IMR-90 (cell line): Measurements from ENCODE around the gene SORL1. TPM values are rescaled to one million over a fixed set of nuclear protein-coding genes. Genes with fewer than 3 reads are reported as not detected.

Source experiments
- ATAC-seq: fragments of 200-7000 bp; cut with Tn5 transposase; 2 replicates; pipeline ENCODE4 v1.9.1; 2020; ENCODE audit warnings: low read depth, mild to moderate bottlenecking, moderate library complexity
- BruUV-seq: library from RNA; stranded (reverse); fragments of 400-500 nt; replicated peaks from 2 replicates; lab custom pipeline; 2021; lab: Mats Ljungman, UMichigan
- CTCF ChIA-PET: fragments of 300-600 bp; formaldehyde crosslinking; extraction: SDS; loops from one replicate; lab custom pipeline; 2021; ENCODE audit warnings: antibody characterized with exemption; lab: Yijun Ruan, JAX
- POLR2A ChIA-PET: fragments of 300-600 bp; sonication (Branson Sonifier 250); formaldehyde crosslinking; loops from one replicate; lab custom pipeline; 2022; ENCODE audit warnings: antibody characterized with exemption; ENCODE audit not compliant: unreplicated experiment; lab: Charles Lee
- DNase-seq: peaks from one replicate; pipeline ENCODE4 v3.0.0; 2013
- H2AFZ ChIP-seq: replicated peaks from 2 replicates; pipeline ENCODE3; 2013; ENCODE audit warnings: low read length, mild to moderate bottlenecking; ENCODE audit not compliant: poor library complexity
- H2AK5ac ChIP-seq: 2 replicates; pipeline ENCODE4 v1.6.1; 2013; ENCODE audit warnings: low read depth, low read length, inconsistent platforms
- H2AK9ac ChIP-seq: replicated peaks from 2 replicates; pipeline ENCODE3; 2013; ENCODE audit warnings: mild to moderate bottlenecking, low read depth, low read length, moderate library complexity; ENCODE audit not compliant: poor library complexity
- H2BK120ac ChIP-seq: 2 replicates; pipeline ENCODE4 v1.6.1; 2013; ENCODE audit warnings: low read depth, low read length, inconsistent platforms
- H2BK15ac ChIP-seq: 3 replicates; pipeline ENCODE4 v1.6.1; 2013; ENCODE audit warnings: low read depth, low read length, inconsistent platforms
- H2BK20ac ChIP-seq: 2 replicates; pipeline ENCODE4 v1.6.1; 2013; ENCODE audit warnings: low read depth, mild to moderate bottlenecking, inconsistent platforms, low read length, moderate library complexity
- H2BK5ac ChIP-seq: 2 replicates; pipeline ENCODE4 v1.6.1; 2013; ENCODE audit warnings: mild to moderate bottlenecking, low read depth, low read length, inconsistent platforms; ENCODE audit not compliant: poor library complexity, severe bottlenecking
- H3K14ac ChIP-seq: replicated peaks from 2 replicates; pipeline ENCODE4 v1.6.1; 2013; ENCODE audit warnings: low read depth, low read length, inconsistent platforms
- H3K18ac ChIP-seq: 2 replicates; pipeline ENCODE4 v1.6.1; 2013; ENCODE audit warnings: low read depth, low read length, control low read depth
- H3K23ac ChIP-seq: 2 replicates; pipeline ENCODE4 v1.6.1; 2013; ENCODE audit warnings: low read depth, low read length, inconsistent platforms
- H3K27ac ChIP-seq: 2 replicates; pipeline ENCODE4 v1.5.1; 2013; ENCODE audit warnings: mild to moderate bottlenecking, control low read depth, low read length; ENCODE audit not compliant: insufficient read depth
- H3K27me3 ChIP-seq: 2 replicates; pipeline ENCODE4 v1.6.1; 2013; ENCODE audit warnings: low read length; ENCODE audit not compliant: control insufficient read depth, insufficient read depth
- H3K36me3 ChIP-seq: 2 replicates; pipeline ENCODE4 v1.6.1; 2013; ENCODE audit warnings: low read length, mixed read lengths; ENCODE audit not compliant: control insufficient read depth, insufficient read depth
- H3K4ac ChIP-seq: 2 replicates; pipeline ENCODE4 v1.6.1; 2013; ENCODE audit warnings: low read depth, low read length, inconsistent platforms
- H3K4me1 ChIP-seq: 2 replicates; pipeline ENCODE4 v1.6.1; 2013; ENCODE audit warnings: low read length, mixed read lengths; ENCODE audit not compliant: control insufficient read depth, insufficient read depth
- H3K4me2 ChIP-seq: 2 replicates; pipeline ENCODE4 v1.6.1; 2013; ENCODE audit warnings: low read depth, mild to moderate bottlenecking, control low read depth, low read length, moderate library complexity
- H3K4me3 ChIP-seq: 2 replicates; pipeline ENCODE4 v1.5.1; 2013; ENCODE audit warnings: low read depth, mild to moderate bottlenecking, control low read depth, low read length, moderate library complexity; ENCODE audit not compliant: insufficient read depth
- H3K56ac ChIP-seq: 2 replicates; pipeline ENCODE4 v1.6.1; 2013; ENCODE audit warnings: low read length, inconsistent platforms; ENCODE audit not compliant: insufficient read depth; ENCODE audit errors: extremely low read depth
- H3K79me1 ChIP-seq, 2 experiments: 2 replicates each; pipeline ENCODE4 v1.6.1; 2013; ENCODE audit warnings: low read length in 2 of 2, inconsistent platforms in 1 of 2, low read depth in 1 of 2
- H3K9ac ChIP-seq: 2 replicates; pipeline ENCODE4 v1.6.1; 2013; ENCODE audit warnings: low read depth, low read length, control low read depth
- H3K9me1 ChIP-seq: 2 replicates; pipeline ENCODE4 v1.6.1; 2013; ENCODE audit warnings: low read length, inconsistent platforms; ENCODE audit not compliant: insufficient read depth
- H3K9me3 ChIP-seq: 2 replicates; pipeline ENCODE4 v1.6.1; 2013; ENCODE audit warnings: low read length; ENCODE audit not compliant: control insufficient read depth, insufficient read depth
- H4K20me1 ChIP-seq: 2 replicates; pipeline ENCODE4 v1.6.1; 2013; ENCODE audit warnings: low read length, inconsistent platforms; ENCODE audit not compliant: insufficient read depth
- H4K5ac ChIP-seq: 2 replicates; pipeline ENCODE4 v1.6.1; 2013; ENCODE audit warnings: mild to moderate bottlenecking, low read depth, low read length, control low read depth
- H4K8ac ChIP-seq, 2 experiments: 2 replicates each; pipeline ENCODE4 v1.6.1; 2013; ENCODE audit warnings: low read depth in 2 of 2, low read length in 2 of 2, control low read depth in 1 of 2, inconsistent platforms in 1 of 2
- H4K91ac ChIP-seq: 2 replicates; pipeline ENCODE4 v1.6.1; 2013; ENCODE audit warnings: low read depth, low read length, inconsistent platforms; ENCODE audit not compliant: insufficient read depth
- BHLHE40 ChIP-seq: fragments of 150-350 bp; IDR thresholded peaks from 2 replicates; pipeline ENCODE4 v1.6.1; 2016; ENCODE audit warnings: mild to moderate bottlenecking, low read depth, low read length
- CEBPB ChIP-seq: IDR thresholded peaks from 2 replicates; pipeline ENCODE4 v1.6.1; 2012; ENCODE audit warnings: low read depth, low read length, improper control_type of control experiment
- CHD1 ChIP-seq: IDR thresholded peaks from 2 replicates; pipeline ENCODE4 v1.6.1; 2012; ENCODE audit warnings: low read depth, low read length, improper control_type of control experiment
- MAFK ChIP-seq: IDR thresholded peaks from 2 replicates; pipeline ENCODE4 v1.6.1; 2012; ENCODE audit warnings: low read depth, low read length, improper control_type of control experiment
- MAZ ChIP-seq: IDR thresholded peaks from 2 replicates; pipeline ENCODE4 v1.6.1; 2012; ENCODE audit warnings: low read depth, mild to moderate bottlenecking, low read length, improper control_type of control experiment, moderate library complexity, borderline replicate concordance
- MXI1 ChIP-seq: IDR thresholded peaks from 2 replicates; pipeline ENCODE4 v1.6.1; 2012; ENCODE audit warnings: low read depth, mild to moderate bottlenecking, low read length, moderate library complexity, borderline replicate concordance
- NFE2L2 ChIP-seq: fragments of 150-350 bp; IDR thresholded peaks from 2 replicates; pipeline ENCODE4 v1.6.1; 2016; ENCODE audit warnings: low read depth, mild to moderate bottlenecking, low read length
- POLR2A ChIP-seq: IDR thresholded peaks from 2 replicates; pipeline ENCODE4 v1.6.1; 2012; ENCODE audit warnings: mild to moderate bottlenecking, low read depth, low read length
- RAD21 ChIP-seq: IDR thresholded peaks from 2 replicates; pipeline ENCODE4 v1.6.1; 2012; ENCODE audit warnings: low read length, improper control_type of control experiment
- RCOR1 ChIP-seq: IDR thresholded peaks from 2 replicates; pipeline ENCODE4 v1.6.1; 2012; ENCODE audit warnings: mild to moderate bottlenecking, low read length, improper control_type of control experiment; ENCODE audit not compliant: insufficient replicate concordance
- RFX5 ChIP-seq: IDR thresholded peaks from 2 replicates; pipeline ENCODE4 v1.8.0; 2012; ENCODE audit warnings: low read depth, mild to moderate bottlenecking, low read length, moderate library complexity
- SMC3 ChIP-seq: fragments of 150-350 bp; IDR thresholded peaks from 2 replicates; pipeline ENCODE4 v1.6.1; 2016; ENCODE audit warnings: low read depth, mild to moderate bottlenecking, antibody characterized with exemption, low read length, moderate library complexity
- whole genome bisulfite sequencing, 2 experiments: methylation state at CpG; one replicate each; pipeline versions ENCODE4 v1.1.5 to v1.1.7; 2013; ENCODE audit warnings: missing lambda C conversion rate in 2 of 2; ENCODE audit not compliant: insufficient read length in 1 of 2; ENCODE audit errors: extremely low coverage in 2 of 2; 5-methylcytosine and 5-hydroxymethylcytosine counted together
- dilution Hi-C: fragments of 300-500 bp; cut with HindIII; formaldehyde crosslinking; loops from one replicate; pipeline ENCODE4 v1.14.3; 2018; ENCODE audit warnings: low sequenced_read_pairs; ENCODE audit not compliant: unreplicated experiment
- in situ Hi-C: fragments of 300-500 bp; cut with MboI; formaldehyde crosslinking; loops from 3 replicates; pipeline ENCODE4 v1.14.3; 2019; ENCODE audit warnings: low sequenced_read_pairs, inconsistent platforms, mixed read lengths
- intact Hi-C: fragments of 100-400 bp; cut with micrococcal nuclease; formaldehyde crosslinking; loops from 2 replicates; pipeline ENCODE4 v1.10.0; 2022
- polyA plus RNA-seq, 3 experiments: library from polyadenylated mRNA; depleted of rRNA; stranded (reverse); fragments of >200 nt; gene quantifications; 2 replicates each; pipeline ENCODE4 v1.2.3, GENCODE V29; 2012; ENCODE audit warnings: low replicate concordance in 1 of 3
- total RNA-seq: library from RNA; depleted of rRNA; stranded (reverse); fragments of >200 nt; gene quantifications from 2 replicates; pipeline ENCODE4 v1.2.3, GENCODE V29; 2012
- TF ChIP-seq, protein P1 (sequence below): conservative IDR thresholded peaks from 2 replicates; pipeline ENCODE4 v1.5.1; 2012; ENCODE audit warnings: mild to moderate bottlenecking, low read depth, low read length, improper control_type of control experiment
- TF ChIP-seq, protein P2 (sequence below): fragments of 150-350 bp; IDR thresholded peaks from 2 replicates; pipeline ENCODE4 v1.6.1; 2017; ENCODE audit warnings: mild to moderate bottlenecking, antibody characterized with exemption, low read length, low read depth
- TF ChIP-seq, protein P3 (sequence below): fragments of 150-350 bp; IDR thresholded peaks from 2 replicates; pipeline ENCODE4 v1.6.1; 2016; ENCODE audit warnings: low read depth, mild to moderate bottlenecking, low read length, moderate library complexity, borderline replicate concordance

SORL1 gene
- total and polyA plus RNA-seq, 2 of the 4 experiments (the other 2 are of a cell fraction) = 1.0 to 2.0 TPM

DNA sequence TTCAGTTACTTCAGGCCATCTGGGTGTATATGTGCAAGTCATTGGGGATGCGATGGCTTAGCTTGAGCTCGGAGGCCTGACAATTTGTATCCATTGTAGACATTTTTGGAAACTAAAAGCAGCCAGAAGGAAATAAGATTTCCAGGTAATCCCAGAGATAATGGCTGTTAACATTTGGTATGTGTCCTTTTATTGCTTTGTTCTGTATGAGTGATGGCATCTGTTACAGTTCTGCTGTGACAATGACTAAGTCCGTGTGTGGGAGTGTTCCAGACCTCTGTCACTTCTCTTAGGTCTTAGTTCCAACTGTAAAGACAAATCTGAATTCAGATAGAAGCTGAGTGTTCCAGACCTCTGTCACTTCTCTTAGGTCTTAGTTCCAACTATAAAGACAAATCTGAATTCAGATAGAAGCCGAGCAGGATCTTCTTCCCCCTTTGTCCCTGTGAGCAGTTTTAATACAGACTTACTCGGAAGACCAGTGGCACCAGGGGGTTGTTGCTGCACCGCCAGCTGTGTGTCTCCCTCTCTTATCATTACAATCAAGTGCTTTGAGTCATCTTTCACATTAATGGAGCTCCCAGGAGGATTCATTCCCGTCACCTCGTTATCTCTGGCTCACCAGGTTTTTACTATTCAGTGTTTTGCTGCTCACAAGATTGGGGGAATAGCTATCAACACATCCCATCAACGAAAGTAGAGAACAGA lies 191.5 kb downstream of the SORL1 start:
- Histone ChIP-seq H3K79me1 (no peaks in the 10 kb centered on the region), H3K14ac (peak overlapping the region; percentile 8; the same call in 1 of the 2 replicates), H4K5ac (no peak overlapping the region), H3K4ac (peak overlapping the region; percentile 4; the same call in 1 of the 2 replicates), H2BK120ac (peak overlapping the region; percentile 35; the same call in 1 of the 2 replicates), H3K4me2 (no peak overlapping the region), H3K27me3 (no peaks in the 10 kb centered on the region), H3K23ac (no peak overlapping the region), H2BK15ac (peak overlapping the region; percentile 52; the same call in 2 of the 3 replicates), H2AK5ac (0 out of 2 replicates have a peak overlapping the region, but pooled peaks have one; percentile 13), H3K56ac (no peak overlapping the region), H2BK20ac (peak overlapping the region; percentile 62; the same call in 1 of the 2 replicates), H3K4me1 (peaks cover 3% of the 10 kb centered on the region; the same call in 1 of the 2 replicates), H2AFZ (no peak overlapping the region), H4K8ac (no peak overlapping the region), H2BK5ac (no peak overlapping the region), H3K9me1 (peaks cover 3% of the 10 kb centered on the region), H3K9me3 (no peaks in the 10 kb centered on the region), H3K27ac (no peak overlapping the region), H4K91ac (no peak overlapping the region), H2AK9ac (no peak overlapping the region), H3K18ac (no peak overlapping the region; the same call in 1 of the 2 replicates), H3K9ac (no peak overlapping the region), H3K4me3 (no peak overlapping the region), H3K36me3 (no peaks in the 10 kb centered on the region), H4K20me1 (no peaks in the 10 kb centered on the region)
- ChIA-PET POLR2A (interaction anchor here (2.4 kb wide), 1 partner anchor 11 kb away, joined by 5 read pairs; no protein-coding TSS in a partner anchor), CTCF (no interaction called here)
- ATAC-seq = no peak
- WGBS, 2 experiments = 82% methylated on average over 4 of the region's 9 CpGs; no CpG with 5 or more reads in 1 of the 2 experiments
- intact Hi-C loops (no loop called here), in situ Hi-C loops (no loop called here), dilution Hi-C loops (no loop called here)
- BruUV-seq = no TSS peak
- DNase-seq = no peak
- TF ChIP-seq BHLHE40 = no peak
- TF ChIP-seq, protein P1, sequence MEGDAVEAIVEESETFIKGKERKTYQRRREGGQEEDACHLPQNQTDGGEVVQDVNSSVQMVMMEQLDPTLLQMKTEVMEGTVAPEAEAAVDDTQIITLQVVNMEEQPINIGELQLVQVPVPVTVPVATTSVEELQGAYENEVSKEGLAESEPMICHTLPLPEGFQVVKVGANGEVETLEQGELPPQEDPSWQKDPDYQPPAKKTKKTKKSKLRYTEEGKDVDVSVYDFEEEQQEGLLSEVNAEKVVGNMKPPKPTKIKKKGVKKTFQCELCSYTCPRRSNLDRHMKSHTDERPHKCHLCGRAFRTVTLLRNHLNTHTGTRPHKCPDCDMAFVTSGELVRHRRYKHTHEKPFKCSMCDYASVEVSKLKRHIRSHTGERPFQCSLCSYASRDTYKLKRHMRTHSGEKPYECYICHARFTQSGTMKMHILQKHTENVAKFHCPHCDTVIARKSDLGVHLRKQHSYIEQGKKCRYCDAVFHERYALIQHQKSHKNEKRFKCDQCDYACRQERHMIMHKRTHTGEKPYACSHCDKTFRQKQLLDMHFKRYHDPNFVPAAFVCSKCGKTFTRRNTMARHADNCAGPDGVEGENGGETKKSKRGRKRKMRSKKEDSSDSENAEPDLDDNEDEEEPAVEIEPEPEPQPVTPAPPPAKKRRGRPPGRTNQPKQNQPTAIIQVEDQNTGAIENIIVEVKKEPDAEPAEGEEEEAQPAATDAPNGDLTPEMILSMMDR = no peak
- TF ChIP-seq MAZ = no peak
- TF ChIP-seq MXI1 = no peak
- TF ChIP-seq POLR2A = no peak
- TF ChIP-seq CEBPB = no peak
- TF ChIP-seq RAD21 = no peak
- TF ChIP-seq CHD1 = no peak
- TF ChIP-seq, protein P2, sequence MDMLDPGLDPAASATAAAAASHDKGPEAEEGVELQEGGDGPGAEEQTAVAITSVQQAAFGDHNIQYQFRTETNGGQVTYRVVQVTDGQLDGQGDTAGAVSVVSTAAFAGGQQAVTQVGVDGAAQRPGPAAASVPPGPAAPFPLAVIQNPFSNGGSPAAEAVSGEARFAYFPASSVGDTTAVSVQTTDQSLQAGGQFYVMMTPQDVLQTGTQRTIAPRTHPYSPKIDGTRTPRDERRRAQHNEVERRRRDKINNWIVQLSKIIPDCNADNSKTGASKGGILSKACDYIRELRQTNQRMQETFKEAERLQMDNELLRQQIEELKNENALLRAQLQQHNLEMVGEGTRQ = no peak
- TF ChIP-seq RCOR1 = no peak
- TF ChIP-seq SMC3 = no peak
- TF ChIP-seq, protein P3, sequence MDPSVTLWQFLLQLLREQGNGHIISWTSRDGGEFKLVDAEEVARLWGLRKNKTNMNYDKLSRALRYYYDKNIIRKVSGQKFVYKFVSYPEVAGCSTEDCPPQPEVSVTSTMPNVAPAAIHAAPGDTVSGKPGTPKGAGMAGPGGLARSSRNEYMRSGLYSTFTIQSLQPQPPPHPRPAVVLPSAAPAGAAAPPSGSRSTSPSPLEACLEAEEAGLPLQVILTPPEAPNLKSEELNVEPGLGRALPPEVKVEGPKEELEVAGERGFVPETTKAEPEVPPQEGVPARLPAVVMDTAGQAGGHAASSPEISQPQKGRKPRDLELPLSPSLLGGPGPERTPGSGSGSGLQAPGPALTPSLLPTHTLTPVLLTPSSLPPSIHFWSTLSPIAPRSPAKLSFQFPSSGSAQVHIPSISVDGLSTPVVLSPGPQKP = no peak
- no peak for TF ChIP-seq MAFK
- TF ChIP-seq NFE2L2 = no peak
- no peak for TF ChIP-seq RFX5
